LNCaP clone FGC (cell line): ENCODE results near the gene PRDM11.

Experiments used
- DNase-seq: peaks from one replicate; pipeline ENCODE4 v3.0.0-alpha.2; 2011; ENCODE audit warnings: low read depth
- H3K4me3 ChIP-seq: 2 replicates; pipeline ENCODE4 v1.5.1; 2011; ENCODE audit warnings: mild to moderate bottlenecking, low read depth, low read length, control low read depth
- CTCF ChIP-seq: IDR thresholded peaks from 2 replicates; pipeline ENCODE4 v1.5.1; 2012; ENCODE audit warnings: mild to moderate bottlenecking; ENCODE audit not compliant: control insufficient read depth, insufficient read depth; ENCODE audit errors: extremely low read depth

Gene PRDM11

GRCh38 chr11:45274206-45274605 lies 127.8 kb downstream of the PRDM11 start:
- DNase-seq: no peak
- no peak for TF ChIP-seq CTCF
- no peak overlapping the region for H3K4me3 ChIP-seq

GRCh38 chr11:45275828-45276227 lies 129.4 kb downstream of the PRDM11 start:
- DNase-seq: peak; percentile 21
- no peak for TF ChIP-seq CTCF
- no peak overlapping the region for H3K4me3 ChIP-seq

GRCh38 chr11:45278714-45279113 lies 132.3 kb downstream of the PRDM11 start:
- no peak overlapping the region for H3K4me3 ChIP-seq
- no peak for TF ChIP-seq CTCF
- no peak for DNase-seq

DNA sequence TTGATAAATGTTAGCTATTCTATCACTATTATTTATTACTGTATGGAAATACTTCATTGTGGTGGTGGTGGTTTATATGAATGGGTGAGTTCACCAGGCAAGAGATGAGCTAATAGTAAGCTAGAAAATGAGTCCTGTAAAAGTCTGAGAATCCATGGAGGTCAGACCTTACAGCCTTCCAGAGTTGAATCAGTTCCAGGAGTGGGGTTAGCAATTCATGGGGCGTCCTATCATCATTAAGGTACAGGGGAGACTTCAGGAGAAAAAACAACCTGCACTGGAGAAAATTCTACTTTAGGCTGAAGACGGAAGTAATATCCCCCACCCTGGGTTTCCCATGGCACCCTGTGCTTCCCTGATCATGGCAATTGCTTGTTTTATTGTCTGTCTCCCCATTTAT lies 133.2 kb downstream of the PRDM11 start:
- TF ChIP-seq CTCF: no peak
- DNase-seq: no peak
- no peak overlapping the region for H3K4me3 ChIP-seq

GRCh38 chr11:45280449-45280848 lies 134.0 kb downstream of the PRDM11 start:
- no peak overlapping the region for H3K4me3 ChIP-seq
- no peak for TF ChIP-seq CTCF
- DNase-seq: no peak

DNA sequence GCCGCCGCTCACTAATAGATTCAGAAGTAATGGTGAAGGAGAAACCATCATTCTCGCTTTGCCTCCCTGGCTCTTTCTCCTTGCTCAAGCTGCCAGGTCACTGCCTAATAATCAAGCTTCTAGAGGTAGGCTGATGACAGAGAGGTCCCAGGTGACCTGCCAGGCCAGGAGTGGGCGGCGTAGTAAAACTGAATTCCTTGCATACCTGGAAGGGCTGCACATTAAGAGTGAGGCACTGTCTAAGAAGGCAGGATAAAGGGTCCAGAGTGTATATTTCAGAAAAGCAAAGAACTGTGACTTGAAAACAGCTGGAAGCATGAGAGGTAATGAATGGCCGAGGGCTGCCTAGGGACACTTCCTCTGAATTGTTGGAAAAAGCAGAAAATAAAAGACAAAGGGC lies 135.6 kb downstream of the PRDM11 start:
- no peak for TF ChIP-seq CTCF
- DNase-seq: no peak
- no peak overlapping the region for H3K4me3 ChIP-seq
